Fibroblast of villous mesenchyme (primary cell): ENCODE results near the gene CLDN7. TPM values are rescaled to one million over a fixed set of nuclear protein-coding genes. Genes with fewer than 3 reads are reported as not detected.

Source experiments
- DNase-seq: peaks from one replicate; pipeline ENCODE4 v3.0.0-alpha.2; 2010; ENCODE audit warnings: low read depth
- H3K4me3 ChIP-seq: 2 replicates; pipeline ENCODE4 v1.5.1; 2011; ENCODE audit warnings: low read depth, mild to moderate bottlenecking, low read length
- total RNA-seq: library from RNA; depleted of rRNA; stranded (reverse); fragments of >200 nt; gene quantifications from 2 replicates; pipeline ENCODE4 v1.2.3, GENCODE V29; 2012
- TF ChIP-seq, protein P1 (sequence below): IDR thresholded peaks from 2 replicates; pipeline ENCODE4 v1.5.1; 2012; ENCODE audit warnings: low read depth, mild to moderate bottlenecking, low read length; ENCODE audit not compliant: insufficient read depth

Gene CLDN7
- total RNA-seq, 1 donor, result 5.2 TPM

DNA sequence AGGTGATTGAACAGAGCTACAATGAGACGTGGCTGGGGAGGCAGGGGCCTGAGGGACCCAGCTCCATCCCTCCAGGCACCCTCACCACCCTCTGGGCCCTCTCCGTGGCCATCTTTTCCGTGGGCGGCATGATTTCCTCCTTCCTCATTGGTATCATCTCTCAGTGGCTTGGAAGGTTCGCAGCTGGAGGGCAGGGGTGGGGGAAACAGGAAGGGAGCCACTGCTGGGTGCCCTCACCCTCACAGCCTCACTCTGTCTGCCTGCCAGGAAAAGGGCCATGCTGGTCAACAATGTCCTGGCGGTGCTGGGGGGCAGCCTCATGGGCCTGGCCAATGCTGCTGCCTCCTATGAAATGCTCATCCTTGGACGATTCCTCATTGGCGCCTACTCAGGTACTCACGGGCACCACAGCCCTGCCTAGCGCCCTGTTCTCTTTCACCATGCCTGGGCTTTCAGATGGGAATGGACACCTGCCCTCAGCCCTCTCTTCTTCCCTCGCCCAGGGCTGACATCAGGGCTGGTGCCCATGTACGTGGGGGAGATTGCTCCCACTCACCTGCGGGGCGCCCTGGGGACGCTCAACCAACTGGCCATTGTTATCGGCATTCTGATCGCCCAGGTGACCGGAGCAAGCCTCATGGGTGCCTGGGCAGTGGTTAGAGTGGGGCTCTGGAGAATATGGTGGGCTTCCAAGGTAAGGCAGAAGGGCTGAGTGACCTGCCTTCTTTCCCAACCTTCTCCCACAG is 21.4 kb upstream of the CLDN7 start:
- TF ChIP-seq, protein P1, sequence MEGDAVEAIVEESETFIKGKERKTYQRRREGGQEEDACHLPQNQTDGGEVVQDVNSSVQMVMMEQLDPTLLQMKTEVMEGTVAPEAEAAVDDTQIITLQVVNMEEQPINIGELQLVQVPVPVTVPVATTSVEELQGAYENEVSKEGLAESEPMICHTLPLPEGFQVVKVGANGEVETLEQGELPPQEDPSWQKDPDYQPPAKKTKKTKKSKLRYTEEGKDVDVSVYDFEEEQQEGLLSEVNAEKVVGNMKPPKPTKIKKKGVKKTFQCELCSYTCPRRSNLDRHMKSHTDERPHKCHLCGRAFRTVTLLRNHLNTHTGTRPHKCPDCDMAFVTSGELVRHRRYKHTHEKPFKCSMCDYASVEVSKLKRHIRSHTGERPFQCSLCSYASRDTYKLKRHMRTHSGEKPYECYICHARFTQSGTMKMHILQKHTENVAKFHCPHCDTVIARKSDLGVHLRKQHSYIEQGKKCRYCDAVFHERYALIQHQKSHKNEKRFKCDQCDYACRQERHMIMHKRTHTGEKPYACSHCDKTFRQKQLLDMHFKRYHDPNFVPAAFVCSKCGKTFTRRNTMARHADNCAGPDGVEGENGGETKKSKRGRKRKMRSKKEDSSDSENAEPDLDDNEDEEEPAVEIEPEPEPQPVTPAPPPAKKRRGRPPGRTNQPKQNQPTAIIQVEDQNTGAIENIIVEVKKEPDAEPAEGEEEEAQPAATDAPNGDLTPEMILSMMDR, result no peak
- H3K4me3 ChIP-seq, result no peak overlapping the region
- DNase-seq, result no peak

DNA sequence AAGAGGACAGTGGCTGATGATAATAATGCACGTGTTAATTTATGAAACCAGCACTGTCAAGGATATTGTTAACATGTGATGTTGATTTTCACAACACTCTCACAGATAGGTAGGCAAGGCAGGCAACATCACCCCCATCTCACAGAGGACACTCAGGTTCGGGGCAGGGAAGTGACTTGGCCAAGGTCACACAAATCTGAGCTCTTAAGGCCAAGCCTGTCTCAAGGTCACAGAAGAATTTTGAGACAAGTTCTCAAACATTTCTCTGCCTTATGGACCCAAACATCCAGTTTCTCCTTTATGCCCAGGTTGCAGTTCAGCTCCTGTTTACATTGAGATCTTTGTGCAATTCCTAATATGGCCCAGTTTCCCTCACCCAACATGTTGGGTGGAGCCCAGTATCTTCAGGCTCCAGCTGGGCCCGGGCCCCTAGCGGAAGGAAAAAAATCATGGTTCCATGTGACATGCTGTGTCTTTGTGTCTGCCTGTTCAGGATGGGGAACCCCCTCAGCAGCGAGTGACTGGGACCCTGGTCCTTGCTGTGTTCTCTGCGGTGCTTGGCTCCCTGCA is 20.6 kb upstream of the CLDN7 start:
- DNase-seq, result peak; percentile 28
- no peak overlapping the region for H3K4me3 ChIP-seq
- TF ChIP-seq, protein P1, result no peak

DNA sequence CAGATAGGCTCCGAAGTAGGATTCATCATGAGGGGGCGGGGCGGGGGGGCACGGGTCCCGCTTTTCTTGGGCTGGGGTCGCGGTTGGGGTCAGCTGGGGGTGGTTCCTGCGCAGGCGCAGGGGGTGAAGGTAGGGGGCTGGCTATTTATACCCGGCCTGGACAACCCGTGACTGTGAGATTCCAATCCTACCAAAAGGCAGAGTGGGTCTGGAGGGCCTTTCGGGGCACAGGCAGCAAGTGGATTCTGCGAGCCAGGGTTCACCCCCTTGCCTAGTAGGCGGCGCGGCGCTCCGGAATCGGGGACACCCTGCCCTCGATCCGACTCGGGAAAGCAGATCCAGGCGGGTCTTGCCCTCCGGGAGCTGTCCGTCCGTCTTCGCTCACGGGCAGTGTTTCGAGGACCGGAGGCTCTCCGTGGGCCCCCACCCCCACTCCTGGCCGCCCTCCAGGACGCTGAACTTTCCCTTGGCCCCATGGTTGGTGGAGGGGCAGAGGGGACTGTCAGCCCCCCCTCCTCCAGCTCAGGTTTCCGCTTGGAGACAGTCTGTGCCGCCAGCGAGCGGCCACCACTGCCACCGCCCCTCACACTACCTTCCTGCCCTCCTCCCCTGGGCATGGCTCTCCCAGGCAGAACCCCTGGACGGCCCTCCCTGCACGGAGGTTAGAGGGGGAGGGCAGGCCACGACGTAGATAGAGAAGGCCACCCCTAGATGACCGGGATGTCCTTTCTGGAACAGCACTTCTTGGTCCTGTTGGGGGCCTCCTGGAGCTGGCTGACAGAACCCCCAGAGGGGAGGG is 19.9 kb upstream of the CLDN7 start:
- no peak for DNase-seq
- TF ChIP-seq, protein P1, result no peak
- peak overlapping the region; percentile 63 for H3K4me3 ChIP-seq

DNA sequence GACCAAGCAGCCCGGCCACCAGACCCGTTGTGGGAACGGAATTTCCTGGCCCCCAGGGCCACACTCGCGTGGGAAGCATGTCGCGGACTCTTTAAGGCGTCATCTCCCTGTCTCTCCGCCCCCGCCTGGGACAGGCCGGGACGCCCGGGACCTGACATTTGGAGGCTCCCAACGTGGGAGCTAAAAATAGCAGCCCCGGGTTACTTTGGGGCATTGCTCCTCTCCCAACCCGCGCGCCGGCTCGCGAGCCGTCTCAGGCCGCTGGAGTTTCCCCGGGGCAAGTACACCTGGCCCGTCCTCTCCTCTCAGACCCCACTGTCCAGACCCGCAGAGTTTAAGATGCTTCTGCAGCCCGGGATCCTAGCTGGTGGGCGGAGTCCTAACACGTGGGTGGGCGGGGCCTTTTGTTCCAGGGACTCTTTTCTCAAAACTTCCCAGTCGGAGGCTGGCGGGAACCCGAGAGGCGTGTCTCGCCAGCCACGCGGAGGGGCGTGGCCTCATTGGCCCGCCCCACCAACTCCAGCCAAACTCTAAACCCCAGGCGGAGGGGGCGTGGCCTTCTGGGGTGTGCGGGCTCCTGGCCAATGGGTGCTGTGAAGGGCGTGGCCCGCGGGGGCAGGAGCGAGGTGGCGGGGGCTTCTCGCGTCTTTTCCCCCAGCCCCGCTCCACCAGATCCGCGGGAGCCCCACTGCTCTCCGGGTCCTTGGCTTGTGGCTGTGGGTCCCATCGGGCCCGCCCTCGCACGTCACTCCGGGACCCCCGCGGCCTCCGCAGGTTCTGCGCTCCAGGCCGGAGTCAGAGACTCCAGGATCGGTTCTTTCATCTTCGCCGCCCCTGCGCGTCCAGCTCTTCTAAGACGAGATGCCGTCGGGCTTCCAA is 19.0 kb upstream of the CLDN7 start, which contains the start of gene SLC2A4:
Gene SLC2A4, plus strand, starts transcription at position 645 of the 879 bp plus-strand sequence. Its CDS starts 217 bp downstream, at position 862.
- DNase-seq, result peak; percentile 94
- TF ChIP-seq, protein P1, result no peak

DNA sequence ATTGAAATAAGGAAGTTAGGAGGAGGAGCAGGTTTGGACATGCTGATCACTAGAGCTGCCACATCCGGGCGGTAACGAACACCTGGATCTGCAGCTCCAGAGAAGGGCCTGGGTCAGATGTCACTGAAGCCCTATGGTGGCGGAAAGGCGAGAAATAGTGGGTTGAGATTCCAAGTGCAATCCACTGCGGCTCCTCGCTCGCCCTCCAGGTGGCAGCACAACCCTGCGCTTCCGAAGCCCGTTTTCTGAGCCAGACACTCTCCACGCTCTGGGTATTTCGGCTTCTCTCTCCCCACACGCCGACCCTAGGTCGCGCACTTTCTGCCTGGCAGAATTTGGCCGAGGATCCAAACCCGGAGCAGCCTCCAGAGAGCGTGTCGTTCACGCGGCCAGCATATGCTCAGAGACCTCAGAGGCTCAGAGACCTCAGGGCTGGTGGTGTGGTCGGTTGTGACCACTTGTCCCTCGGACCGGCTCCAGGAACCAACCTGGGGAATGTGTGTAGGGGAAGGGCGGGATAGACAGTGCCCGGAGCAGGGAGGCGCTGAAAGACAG is 18.3 kb upstream of the CLDN7 start:
- TF ChIP-seq, protein P1, result peak; percentile 92
- DNase-seq, result peak; percentile 78
- H3K4me3 ChIP-seq, result peak overlapping the region; percentile 50

More for the DNA sequence above, 19.0 kb upstream of the CLDN7 start, which contains the start of gene SLC2A4:
- peak within 1 kb of the TSS; percentile 63 for H3K4me3 ChIP-seq

DNA sequence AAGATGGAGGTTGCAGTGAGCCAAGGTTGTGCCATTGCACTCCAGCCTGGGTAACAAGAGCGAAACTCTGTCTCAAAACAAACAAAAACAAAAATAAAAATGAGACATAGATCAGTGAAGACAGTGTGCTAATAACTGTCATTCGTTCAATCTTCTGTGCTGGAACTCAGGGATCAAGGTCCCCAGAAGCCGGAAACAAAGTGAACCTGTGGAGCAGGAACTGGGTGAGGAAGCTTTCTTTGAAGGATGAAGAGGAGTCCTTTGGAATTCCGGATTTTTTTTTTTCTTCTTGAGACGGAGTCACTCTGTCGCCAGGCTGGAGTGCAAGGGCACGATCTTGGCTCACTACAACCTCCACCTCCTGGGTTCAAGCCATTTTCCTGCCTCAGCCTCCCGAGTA is 17.2 kb upstream of the CLDN7 start:
- TF ChIP-seq, protein P1, result no peak
- DNase-seq, result no peak

More for the DNA sequence above, 17.2 kb upstream of the CLDN7 start:
- H3K4me3 ChIP-seq, result no peak overlapping the region
